Activated CD8-positive, alpha-beta T cell treated with anti-CD3 and anti-CD28 coated beads for 36 hours (primary cell): ENCODE measurements around the gene HABP2. TPM values are rescaled to one million over a fixed set of nuclear protein-coding genes. Genes with fewer than 3 reads are reported as not detected.

Experiments
- ATAC-seq: fragments of 200-7000 bp; cut with Tn5 transposase; one replicate; pipeline ENCODE4 v1.10.0; 2021; ENCODE audit warnings: mild to moderate bottlenecking, moderate library complexity
- CTCF ChIA-PET: fragments of 350-600 bp; sonication (Branson Sonifier 250); formaldehyde crosslinking; loops from one replicate; lab custom pipeline; 2021; ENCODE audit warnings: antibody characterized with exemption; lab: Charles Lee
- POLR2A ChIA-PET: fragments of 350-600 bp; sonication (Branson Sonifier 250); formaldehyde crosslinking; loops from one replicate; lab custom pipeline; 2021; ENCODE audit warnings: antibody characterized with exemption; lab: Charles Lee
- DNase-seq: peaks from one replicate; pipeline ENCODE4 v3.0.0-alpha.2; 2020
- H3K27ac Mint-ChIP-seq: one replicate; pipeline ENCODE4 v1.8.0; 2021; ENCODE audit warnings: mild to moderate bottlenecking, mixed read lengths
- H3K27me3 Mint-ChIP-seq: one replicate; pipeline ENCODE4 v1.8.0; 2021; ENCODE audit warnings: mixed read lengths
- H3K36me3 Mint-ChIP-seq: one replicate; pipeline ENCODE4 v1.8.0; 2021; ENCODE audit warnings: low read depth, mixed read lengths
- H3K4me1 Mint-ChIP-seq: one replicate; pipeline ENCODE4 v1.8.0; 2021; ENCODE audit warnings: low read depth, mixed read lengths
- H3K4me3 Mint-ChIP-seq: one replicate; pipeline ENCODE4 v1.8.0; 2021; ENCODE audit warnings: mild to moderate bottlenecking, moderate library complexity, mixed read lengths
- H3K9me3 Mint-ChIP-seq: one replicate; pipeline ENCODE4 v1.8.0; 2021; ENCODE audit warnings: mixed read lengths
- intact Hi-C: fragments of 100-400 bp; cut with micrococcal nuclease; formaldehyde crosslinking; loops from one replicate; pipeline ENCODE4 v1.10.0; 2022
- total RNA-seq, 2 experiments: library from RNA; stranded (reverse); gene quantifications; one replicate each; pipeline ENCODE4 v1.2.3, GENCODE V29; 2021
- TF ChIP-seq, protein P1 (sequence below): fragments of 200-600 bp; IDR thresholded peaks from one replicate; pipeline ENCODE4 v1.8.0; 2022; ENCODE audit warnings: antibody characterized with exemption, mild to moderate bottlenecking

HABP2 gene
- total RNA-seq, 2 experiments from 2014 or later: not detected

DNA sequence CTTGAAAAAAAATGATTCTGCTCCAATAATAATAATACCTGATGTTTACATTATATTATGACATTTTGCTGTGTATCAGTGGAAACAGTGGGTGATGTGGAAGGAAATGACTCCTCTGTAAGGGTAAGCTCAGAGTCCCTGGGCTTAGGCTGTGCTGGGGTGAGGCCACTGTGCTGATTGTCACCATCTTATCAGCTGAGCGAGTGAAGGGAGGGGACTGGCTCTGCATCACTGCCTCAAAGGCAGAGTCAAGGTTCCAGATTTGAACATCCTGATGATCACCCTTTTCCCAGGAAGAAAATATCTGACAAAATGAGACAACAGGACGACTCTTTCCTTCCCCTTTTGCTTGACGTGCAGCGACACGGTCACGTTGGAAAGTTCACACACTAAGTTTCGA lies 24.0 kb upstream of the HABP2 start:
- intact Hi-C loops: loop anchor here (5.0 kb wide), 1 partner anchor 33 kb away; no protein-coding TSS in a partner anchor
- Mint-ChIP-seq H3K27me3 (peaks cover 1% of the 10 kb centered on the region), H3K27ac (no peak overlapping the region), H3K9me3 (no peaks in the 10 kb centered on the region), H3K36me3 (no peaks in the 10 kb centered on the region), H3K4me3 (no peak overlapping the region), H3K4me1 (no peaks in the 10 kb centered on the region)
- DNase-seq (no peak), ATAC-seq (no peak)
- TF ChIP-seq, protein P1, sequence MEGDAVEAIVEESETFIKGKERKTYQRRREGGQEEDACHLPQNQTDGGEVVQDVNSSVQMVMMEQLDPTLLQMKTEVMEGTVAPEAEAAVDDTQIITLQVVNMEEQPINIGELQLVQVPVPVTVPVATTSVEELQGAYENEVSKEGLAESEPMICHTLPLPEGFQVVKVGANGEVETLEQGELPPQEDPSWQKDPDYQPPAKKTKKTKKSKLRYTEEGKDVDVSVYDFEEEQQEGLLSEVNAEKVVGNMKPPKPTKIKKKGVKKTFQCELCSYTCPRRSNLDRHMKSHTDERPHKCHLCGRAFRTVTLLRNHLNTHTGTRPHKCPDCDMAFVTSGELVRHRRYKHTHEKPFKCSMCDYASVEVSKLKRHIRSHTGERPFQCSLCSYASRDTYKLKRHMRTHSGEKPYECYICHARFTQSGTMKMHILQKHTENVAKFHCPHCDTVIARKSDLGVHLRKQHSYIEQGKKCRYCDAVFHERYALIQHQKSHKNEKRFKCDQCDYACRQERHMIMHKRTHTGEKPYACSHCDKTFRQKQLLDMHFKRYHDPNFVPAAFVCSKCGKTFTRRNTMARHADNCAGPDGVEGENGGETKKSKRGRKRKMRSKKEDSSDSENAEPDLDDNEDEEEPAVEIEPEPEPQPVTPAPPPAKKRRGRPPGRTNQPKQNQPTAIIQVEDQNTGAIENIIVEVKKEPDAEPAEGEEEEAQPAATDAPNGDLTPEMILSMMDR: no peak
- ChIA-PET POLR2A (interaction anchor here (1.3 kb wide), 1 partner anchor 11 kb away, joined by 3 read pairs; no protein-coding TSS in a partner anchor), CTCF (interaction anchor here (1.0 kb wide), 1 partner anchor 34 kb away, joined by 6 read pairs; no protein-coding TSS in a partner anchor)

DNA sequence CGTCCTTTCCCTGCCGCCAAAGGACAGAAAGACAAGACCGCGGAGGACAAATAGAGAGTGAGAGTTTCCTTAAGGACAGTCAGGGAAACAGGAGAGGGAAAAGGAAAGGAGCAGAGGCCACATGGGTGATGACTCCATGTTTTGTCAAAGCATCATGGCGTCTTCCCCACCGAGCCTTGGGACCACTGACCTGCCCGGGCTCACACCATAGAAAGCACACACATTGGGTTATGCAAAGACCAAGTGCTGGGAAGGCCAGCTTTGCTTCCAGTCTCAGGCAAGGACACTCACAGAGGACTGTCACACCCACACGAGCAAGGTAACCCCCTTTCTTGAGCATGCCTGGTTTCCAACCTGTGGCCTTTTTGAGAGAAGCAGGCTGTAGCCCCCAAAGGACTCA lies 23.3 kb upstream of the HABP2 start:
- no peak for ATAC-seq
- peaks cover 2% of the 10 kb centered on the region for H3K27me3 Mint-ChIP-seq
- ChIA-PET POLR2A (interaction anchor here (1.3 kb wide), 1 partner anchor 12 kb away, joined by 3 read pairs; no protein-coding TSS in a partner anchor), CTCF (interaction anchor here (0.7 kb wide), 1 partner anchor 15 kb away, joined by 3 read pairs; no protein-coding TSS in a partner anchor)
- no peaks in the 10 kb centered on the region for H3K9me3 Mint-ChIP-seq
- no peaks in the 10 kb centered on the region for H3K4me1 Mint-ChIP-seq
- TF ChIP-seq, protein P1: no peak
- DNase-seq: no peak
- intact Hi-C loops: loop anchor here (5.0 kb wide), 1 partner anchor 33 kb away; no protein-coding TSS in a partner anchor
- H3K4me3 Mint-ChIP-seq: no peak overlapping the region
- no peak overlapping the region for H3K27ac Mint-ChIP-seq
- no peaks in the 10 kb centered on the region for H3K36me3 Mint-ChIP-seq

DNA sequence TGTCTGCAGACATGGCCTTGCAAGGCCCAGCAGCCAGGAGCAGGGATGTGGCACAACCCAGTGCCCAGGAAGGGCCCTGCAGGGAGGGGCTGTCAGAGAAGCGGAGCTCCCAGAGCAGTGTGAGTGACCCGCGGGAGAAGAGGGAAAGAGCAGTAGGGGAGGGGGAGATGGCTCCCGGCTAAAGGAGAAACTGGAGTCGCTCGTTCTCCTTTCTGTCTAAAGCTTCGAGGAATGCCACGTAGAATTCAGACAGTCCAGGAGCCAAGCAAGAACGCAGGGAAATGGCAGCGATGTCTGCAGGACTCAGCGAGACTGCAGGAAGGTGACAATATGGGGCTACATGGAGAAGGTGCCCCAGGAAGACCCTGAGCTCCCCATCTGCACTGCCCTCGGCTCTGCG lies 22.4 kb upstream of the HABP2 start:
- POLR2A ChIA-PET: no interaction called here

DNA sequence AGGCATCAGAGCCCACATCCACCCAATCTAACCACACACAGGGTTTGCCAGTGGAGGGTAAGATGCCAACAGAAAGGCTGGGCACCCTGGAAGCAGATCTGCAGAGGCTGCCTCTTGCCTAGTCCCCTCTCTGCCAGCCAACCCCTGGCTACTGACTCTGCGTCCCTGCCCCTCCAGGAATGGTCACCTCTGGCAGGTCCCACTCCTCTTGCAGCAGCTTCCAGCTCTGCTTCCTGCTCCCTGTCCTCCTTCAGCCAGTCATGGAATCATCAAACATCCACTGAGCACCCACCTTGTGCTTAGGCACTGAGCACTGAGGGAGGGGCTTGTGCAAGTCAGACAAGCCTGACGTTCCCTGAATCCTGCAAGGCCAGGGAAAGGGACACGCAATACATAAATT lies 20.1 kb upstream of the HABP2 start:
- no peak overlapping the region for H3K4me3 Mint-ChIP-seq
- no peaks in the 10 kb centered on the region for H3K36me3 Mint-ChIP-seq
- intact Hi-C loops: no loop called here
- H3K9me3 Mint-ChIP-seq: no peaks in the 10 kb centered on the region
- no peak for ATAC-seq
- CTCF ChIA-PET: interaction anchor here (1.0 kb wide), 1 partner anchor 9 kb away, joined by 3 read pairs; no protein-coding TSS in a partner anchor
- peaks cover 6% of the 10 kb centered on the region for H3K27me3 Mint-ChIP-seq
- no peak overlapping the region for H3K27ac Mint-ChIP-seq
- no peaks in the 10 kb centered on the region for H3K4me1 Mint-ChIP-seq
- POLR2A ChIA-PET: no interaction called here
- TF ChIP-seq, protein P1: no peak
- DNase-seq: no peak

More for the DNA sequence above, 22.4 kb upstream of the HABP2 start:
- peaks cover 4% of the 10 kb centered on the region for H3K27me3 Mint-ChIP-seq
- intact Hi-C loops: no loop called here
- no peak for ATAC-seq
- H3K27ac Mint-ChIP-seq: no peak overlapping the region
- H3K4me1 Mint-ChIP-seq: no peaks in the 10 kb centered on the region
- no peaks in the 10 kb centered on the region for H3K9me3 Mint-ChIP-seq
- DNase-seq: no peak
- H3K36me3 Mint-ChIP-seq: no peaks in the 10 kb centered on the region
- H3K4me3 Mint-ChIP-seq: no peak overlapping the region
- TF ChIP-seq, protein P1: no peak
- CTCF ChIA-PET: no interaction called here

DNA sequence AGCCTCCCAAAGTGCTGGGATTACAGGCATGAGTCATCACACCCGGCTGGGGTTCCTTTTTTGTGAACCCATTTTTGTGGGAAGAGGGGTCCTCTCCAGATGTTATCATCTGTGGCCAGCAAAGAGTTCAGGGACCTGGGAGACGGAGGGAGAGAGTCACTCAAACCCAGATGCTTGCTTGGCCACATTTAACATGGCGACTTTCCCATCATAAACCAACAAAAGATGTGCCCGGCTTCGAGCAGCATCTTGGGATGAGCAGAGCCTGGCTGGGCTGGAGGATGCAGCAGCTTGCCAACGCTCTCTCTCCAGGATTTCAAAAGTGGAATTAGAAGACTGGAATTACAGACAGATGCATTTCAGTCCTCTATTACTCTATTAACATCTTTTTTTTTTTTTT lies 19.1 kb upstream of the HABP2 start:
- no peaks in the 10 kb centered on the region for H3K4me1 Mint-ChIP-seq
- DNase-seq: no peak
- TF ChIP-seq, protein P1: no peak
- no peaks in the 10 kb centered on the region for H3K36me3 Mint-ChIP-seq
- ChIA-PET POLR2A (no interaction called here), CTCF (interaction anchor here (0.6 kb wide), 1 partner anchor 83 kb away, joined by 3 read pairs; no protein-coding TSS in a partner anchor)
- peaks cover 6% of the 10 kb centered on the region for H3K27me3 Mint-ChIP-seq
- no peak for ATAC-seq
- no peak overlapping the region for H3K4me3 Mint-ChIP-seq
- no peaks in the 10 kb centered on the region for H3K9me3 Mint-ChIP-seq
- intact Hi-C loops: no loop called here
- H3K27ac Mint-ChIP-seq: no peak overlapping the region
